Smooth muscle cell of the brain vasculature (primary cell): ENCODE measurements around the gene KRTAP5-7.
"Not testable (repeated sequence)": the region's sequence is repeated elsewhere in the genome, so short reads cannot be mapped to it uniquely, and the experiment has no call there.

Experiments used
- DNase-seq: peaks from one replicate; pipeline ENCODE4 v3.0.0-alpha.2; 2012; ENCODE audit warnings: low read depth, low spot score

Gene KRTAP5-7

GRCh38 chr11:71557257-71557656 lies 30.2 kb downstream of the KRTAP5-7 start:
- no peak for DNase-seq

DNA sequence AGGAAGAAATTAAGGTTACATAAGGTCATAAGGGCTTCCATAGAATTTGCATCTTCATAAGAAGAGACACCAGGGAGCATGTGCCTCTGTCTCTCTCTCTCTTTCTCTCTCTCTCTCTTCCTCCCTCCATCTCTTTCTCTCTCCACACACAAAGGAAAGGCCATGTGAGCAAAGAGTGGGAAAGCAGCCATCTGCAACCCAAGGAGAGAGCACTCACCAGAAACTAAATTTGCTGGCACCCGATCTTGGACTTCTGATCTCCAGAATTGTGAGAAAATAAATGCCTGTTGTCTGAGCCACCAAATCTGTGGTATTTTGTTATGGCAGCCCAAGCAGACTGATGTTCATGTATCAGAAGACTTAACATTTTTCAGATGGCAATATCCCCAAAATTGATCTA lies 31.9 kb downstream of the KRTAP5-7 start:
- no peak for DNase-seq

GRCh38 chr11:71562120-71562519 lies 35.1 kb downstream of the KRTAP5-7 start:
- DNase-seq, result no peak

DNA sequence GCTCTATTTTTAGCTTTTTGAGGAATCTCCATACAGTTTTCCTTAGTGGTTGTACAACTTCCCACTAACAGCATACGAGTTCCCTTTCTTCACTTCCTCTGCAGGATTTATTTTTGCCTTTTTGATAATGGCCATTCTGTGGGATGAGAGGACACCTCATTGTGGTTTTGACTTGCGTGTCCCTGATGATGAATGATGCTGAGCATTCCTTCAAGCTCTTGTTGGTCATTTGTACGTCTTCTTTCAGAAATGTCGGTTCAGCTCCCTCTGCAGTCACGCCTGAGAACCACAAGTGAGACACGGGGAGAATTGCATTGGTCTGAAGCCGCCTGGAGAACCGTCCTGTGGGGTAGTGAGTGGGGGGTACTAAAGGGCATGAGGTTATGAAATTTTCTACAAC lies 36.3 kb downstream of the KRTAP5-7 start:
- no peak for DNase-seq

GRCh38 chr11:71564430-71564829 lies 37.4 kb downstream of the KRTAP5-7 start:
- no peak for DNase-seq

DNA sequence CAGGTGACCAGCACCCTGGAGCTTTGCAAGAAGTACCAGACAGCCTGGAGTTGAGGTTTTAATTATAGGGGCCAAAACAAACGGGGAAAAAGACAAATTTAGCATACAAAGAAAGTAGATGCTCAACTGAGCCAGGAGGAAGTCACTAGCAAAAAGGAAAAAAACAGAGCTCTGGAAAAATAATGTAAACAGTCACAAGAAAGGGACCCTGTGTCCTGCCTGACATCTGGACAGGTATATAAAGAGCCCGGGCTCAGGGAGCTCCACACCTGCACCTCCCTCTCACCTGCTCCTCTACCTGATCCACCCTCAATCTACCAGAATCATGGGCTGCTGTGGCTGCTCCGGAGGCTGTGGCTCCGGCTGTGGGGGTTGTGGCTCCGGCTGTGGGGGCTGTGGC lies 38.2 kb downstream of the KRTAP5-7 start, which contains the start of gene KRTAP5-10:
KRTAP5-10 (plus strand) TSS at position 301 of the 400 bp plus-strand sequence; CDS start at position 326, 25 bp downstream.
- no peak for DNase-seq

GRCh38 chr11:71566081-71566620 lies 39.1 kb downstream of the KRTAP5-7 start:
- no peak for DNase-seq

- not testable (repeated sequence) for DNase-seq
Measured at GRCh38 chr11:71566626-71567599, 39.8 kb downstream of the KRTAP5-7 start.

DNA sequence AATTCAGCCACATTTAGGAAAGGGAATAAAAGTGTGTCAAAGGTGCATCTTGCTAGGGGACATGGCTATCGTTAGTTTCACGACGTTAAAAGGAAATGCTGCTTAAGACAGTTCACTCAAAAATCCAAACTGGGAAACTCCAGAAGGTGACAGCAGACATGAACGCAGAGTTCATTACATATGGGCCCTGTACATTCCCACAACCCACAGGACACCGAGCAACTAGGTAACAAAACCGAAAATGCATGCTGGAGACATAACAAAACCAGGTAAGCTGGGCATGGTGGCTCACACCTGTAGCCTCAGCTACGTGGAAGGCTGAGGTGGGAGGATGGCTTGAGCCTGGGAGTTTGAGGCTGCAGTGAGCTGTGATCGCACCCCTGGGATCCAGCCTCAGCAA lies 40.6 kb downstream of the KRTAP5-7 start:
- DNase-seq, result not testable (repeated sequence)

DNA sequence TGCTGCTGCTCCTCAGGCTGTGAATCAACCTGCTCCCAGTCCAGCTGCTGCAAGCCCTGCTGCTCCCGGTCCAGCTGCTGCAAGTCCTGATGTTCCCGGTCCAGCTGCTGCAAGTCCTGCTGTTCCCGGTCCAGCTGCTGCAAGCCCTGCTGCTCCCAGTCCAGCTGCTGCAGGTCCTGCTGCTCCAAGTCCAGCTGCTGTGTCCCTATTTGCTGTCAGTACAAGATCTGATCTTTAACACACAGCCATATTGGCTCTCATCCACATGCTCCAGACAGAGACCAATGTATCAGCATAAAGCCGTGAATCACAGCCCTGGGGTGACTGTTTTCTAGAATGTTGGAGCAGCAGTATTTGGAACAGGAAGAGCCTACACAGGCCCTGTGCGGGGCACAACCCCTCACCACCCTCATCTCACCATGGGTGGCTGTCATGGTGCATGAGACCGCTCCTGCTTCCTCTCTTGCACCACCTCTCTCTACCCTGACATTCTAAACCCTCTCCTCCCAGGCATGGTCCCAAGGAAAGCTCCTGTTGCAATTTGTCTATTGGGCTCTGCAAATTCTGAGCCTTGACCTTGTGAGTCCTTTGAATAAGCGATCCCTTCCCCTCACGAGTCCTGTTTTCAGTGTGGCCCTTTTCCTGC lies 41.8 kb downstream of the KRTAP5-7 start:
- no peak for DNase-seq

GRCh38 chr11:71571101-71571850 lies 44.2 kb downstream of the KRTAP5-7 start:
- not testable (repeated sequence) for DNase-seq

GRCh38 chr11:71572811-71573210 lies 45.7 kb downstream of the KRTAP5-7 start:
- no peak for DNase-seq

GRCh38 chr11:71574418-71574817 lies 47.4 kb downstream of the KRTAP5-7 start:
- DNase-seq, result no peak

DNA sequence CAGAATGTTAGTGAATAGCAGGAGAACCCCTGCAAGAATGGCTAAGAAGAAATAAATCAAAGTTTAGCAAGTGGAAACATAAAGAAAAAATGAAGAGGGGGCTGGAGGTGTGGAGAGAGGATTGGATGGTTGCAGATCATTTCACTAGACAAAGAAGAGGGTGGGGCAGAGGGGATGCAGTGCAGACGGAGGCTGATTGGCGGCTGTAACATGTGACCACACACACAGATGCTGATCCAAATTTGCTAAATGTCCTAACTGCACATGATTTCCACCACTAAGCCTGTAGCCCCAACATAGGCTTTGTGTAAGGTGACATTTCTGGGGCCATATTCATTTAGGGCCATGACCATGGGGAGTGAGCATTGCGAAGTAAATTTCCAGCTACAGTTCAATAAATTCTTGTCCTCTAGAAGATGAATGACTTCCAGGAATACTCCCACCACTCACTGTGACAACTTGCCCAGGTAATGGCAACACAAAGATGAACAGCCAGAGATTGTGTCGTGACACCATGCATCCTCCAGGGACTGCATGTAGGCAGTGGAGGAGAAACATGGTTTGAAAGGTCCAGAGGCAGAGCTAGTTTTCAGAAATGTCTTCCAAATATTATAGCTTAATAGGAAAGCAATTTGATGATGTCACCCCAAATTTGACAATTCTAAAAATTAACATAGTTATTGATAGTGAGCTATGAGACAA lies 48.8 kb downstream of the KRTAP5-7 start:
- no peak for DNase-seq

DNA sequence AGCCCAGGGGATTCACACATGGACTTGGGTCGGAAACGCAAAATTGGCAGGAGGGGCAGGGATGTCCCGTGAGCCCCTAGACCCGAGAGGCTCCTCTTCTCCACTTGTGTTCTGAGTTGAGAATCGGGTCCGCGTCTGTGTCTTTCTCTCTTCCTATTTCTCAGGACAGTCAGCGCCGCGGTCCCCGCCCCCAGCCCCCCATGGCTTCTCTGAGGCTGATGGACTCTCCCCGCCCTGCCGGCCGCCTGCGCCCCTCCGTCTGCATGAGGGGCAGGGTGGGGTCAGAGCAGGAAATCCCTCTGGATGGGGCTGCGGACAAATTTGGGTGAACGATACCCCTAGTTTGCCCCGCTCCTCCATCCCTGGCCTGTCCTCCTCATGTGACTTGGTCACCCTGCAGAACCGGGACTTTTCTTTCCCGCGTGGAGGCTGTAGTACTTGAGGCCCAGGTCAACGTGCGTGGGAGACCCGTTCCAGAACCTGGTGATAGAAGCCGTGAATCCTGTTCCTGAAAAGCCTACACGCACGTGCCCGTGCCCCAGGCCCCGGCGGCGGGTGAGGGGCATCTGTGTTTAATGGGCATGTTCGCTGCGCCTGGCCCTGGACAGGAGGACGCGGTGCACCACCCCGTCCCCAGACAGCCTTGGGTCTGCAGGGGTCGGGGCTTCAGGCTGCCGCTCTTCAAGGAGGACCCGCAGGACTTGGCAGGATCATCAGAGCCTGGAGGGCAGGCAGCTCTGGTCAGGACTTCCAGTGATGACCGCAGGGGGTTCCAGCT lies 49.8 kb downstream of the KRTAP5-7 start:
- not testable (repeated sequence) for DNase-seq

- no peak for DNase-seq
Measured at GRCh38 chr11:71577469-71578004, 50.5 kb downstream of the KRTAP5-7 start.
